Measurements from ENCODE around the gene RFTN2.
"Not testable (repeated sequence)": the region's sequence is repeated elsewhere in the genome, so short reads cannot be mapped to it uniquely, and the experiment has no call there.

RFTN2 gene

GRCh38 chr2:197674591-197674990, 796 bp downstream of the RFTN2 start:
- FAIRE-seq = no peak
- no peak for DNase-seq (ENCODE audit: low spot score)

GRCh38 chr2:197674060-197674459, 1.3 kb downstream of the RFTN2 start:
- no peak for FAIRE-seq

GRCh38 chr2:197673606-197674005, 1.8 kb downstream of the RFTN2 start:
- DNase-seq (ENCODE audit: low spot score) (no peak), FAIRE-seq (no peak)

More at GRCh38 chr2:197674060-197674459, 1.3 kb downstream of the RFTN2 start:
- DNase-seq (ENCODE audit: low spot score) = no peak

GRCh38 chr2:197673106-197673505, 2.3 kb downstream of the RFTN2 start:
- FAIRE-seq (no peak), DNase-seq (ENCODE audit: low spot score) (no peak)

GRCh38 chr2:197672371-197672893, 3.0 kb downstream of the RFTN2 start:
- peak; percentile 17 for DNase-seq (ENCODE audit: low spot score)
- FAIRE-seq = no peak

- FAIRE-seq (no peak), DNase-seq (ENCODE audit: low spot score) (no peak)
These were observed 6.3 kb downstream of the RFTN2 start for GRCh38 chr2:197669077-197669476.

- FAIRE-seq = no peak
These were observed 7.1 kb downstream of the RFTN2 start for GRCh38 chr2:197668296-197668695.

GRCh38 chr2:197666277-197666676, 9.1 kb downstream of the RFTN2 start:
- FAIRE-seq (no peak), DNase-seq (ENCODE audit: low spot score) (no peak)

More at GRCh38 chr2:197668296-197668695, 7.1 kb downstream of the RFTN2 start:
- DNase-seq (ENCODE audit: low spot score) = no peak

- no peak for FAIRE-seq
- no peak for DNase-seq (ENCODE audit: low spot score)
These were observed 13.8 kb downstream of the RFTN2 start for GRCh38 chr2:197661626-197662025.

GRCh38 chr2:197657562-197657961, 17.8 kb downstream of the RFTN2 start:
- FAIRE-seq (no peak), DNase-seq (ENCODE audit: low spot score) (no peak)

- DNase-seq (ENCODE audit: low spot score) (no peak), FAIRE-seq (no peak)
These were observed 27.3 kb downstream of the RFTN2 start for GRCh38 chr2:197647961-197648690.

GRCh38 chr2:197641666-197642065, 33.7 kb downstream of the RFTN2 start:
- no peak for FAIRE-seq
- no peak for DNase-seq (ENCODE audit: low spot score)

GRCh38 chr2:197640571-197641122, 34.7 kb downstream of the RFTN2 start:
- not testable (repeated sequence) for FAIRE-seq; DNase-seq (ENCODE audit: low spot score)

GRCh38 chr2:197633109-197633657, 42.2 kb downstream of the RFTN2 start:
- DNase-seq (ENCODE audit: low spot score) (no peak), FAIRE-seq (no peak)

- no peak for DNase-seq (ENCODE audit: low spot score)
- no peak for FAIRE-seq
These were observed 47.3 kb downstream of the RFTN2 start for GRCh38 chr2:197628043-197628500.

- FAIRE-seq = no peak
- DNase-seq (ENCODE audit: low spot score) = no peak
These were observed 48.3 kb downstream of the RFTN2 start for GRCh38 chr2:197626965-197627625.

- DNase-seq (ENCODE audit: low spot score) = no peak
- FAIRE-seq = no peak
These were observed 55.3 kb downstream of the RFTN2 start for GRCh38 chr2:197620133-197620532.

GRCh38 chr2:197615016-197615652, 60.3 kb downstream of the RFTN2 start:
- FAIRE-seq = no peak
- DNase-seq (ENCODE audit: low spot score) = no peak

- DNase-seq (ENCODE audit: low spot score) (no peak), FAIRE-seq (no peak)
These were observed 60.9 kb downstream of the RFTN2 start for GRCh38 chr2:197614532-197614931.

GRCh38 chr2:197613509-197613987, 61.8 kb downstream of the RFTN2 start:
- FAIRE-seq = no peak
- DNase-seq (ENCODE audit: low spot score) = no peak

- DNase-seq (ENCODE audit: low spot score) = no peak
- FAIRE-seq = no peak
These were observed 69.2 kb downstream of the RFTN2 start for GRCh38 chr2:197606180-197606579.
